GM20000 (cell line): ENCODE measurements around the gene GCNT2.

ENCODE experiments used
- DNase-seq: peaks from one replicate; pipeline ENCODE4 v3.0.0; 2012; ENCODE audit warnings: low spot score
- TF ChIP-seq, protein P1 (sequence below): IDR thresholded peaks from 2 replicates; pipeline ENCODE4 v1.5.1; 2012; ENCODE audit warnings: mild to moderate bottlenecking, control low read depth; ENCODE audit errors: extremely low read depth, missing control alignments

The GCNT2 gene

GRCh38 chr6:10585209-10585845, 64.2 kb downstream of the GCNT2 start:
- TF ChIP-seq, protein P1, sequence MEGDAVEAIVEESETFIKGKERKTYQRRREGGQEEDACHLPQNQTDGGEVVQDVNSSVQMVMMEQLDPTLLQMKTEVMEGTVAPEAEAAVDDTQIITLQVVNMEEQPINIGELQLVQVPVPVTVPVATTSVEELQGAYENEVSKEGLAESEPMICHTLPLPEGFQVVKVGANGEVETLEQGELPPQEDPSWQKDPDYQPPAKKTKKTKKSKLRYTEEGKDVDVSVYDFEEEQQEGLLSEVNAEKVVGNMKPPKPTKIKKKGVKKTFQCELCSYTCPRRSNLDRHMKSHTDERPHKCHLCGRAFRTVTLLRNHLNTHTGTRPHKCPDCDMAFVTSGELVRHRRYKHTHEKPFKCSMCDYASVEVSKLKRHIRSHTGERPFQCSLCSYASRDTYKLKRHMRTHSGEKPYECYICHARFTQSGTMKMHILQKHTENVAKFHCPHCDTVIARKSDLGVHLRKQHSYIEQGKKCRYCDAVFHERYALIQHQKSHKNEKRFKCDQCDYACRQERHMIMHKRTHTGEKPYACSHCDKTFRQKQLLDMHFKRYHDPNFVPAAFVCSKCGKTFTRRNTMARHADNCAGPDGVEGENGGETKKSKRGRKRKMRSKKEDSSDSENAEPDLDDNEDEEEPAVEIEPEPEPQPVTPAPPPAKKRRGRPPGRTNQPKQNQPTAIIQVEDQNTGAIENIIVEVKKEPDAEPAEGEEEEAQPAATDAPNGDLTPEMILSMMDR: no peak
- DNase-seq: no peak

DNA sequence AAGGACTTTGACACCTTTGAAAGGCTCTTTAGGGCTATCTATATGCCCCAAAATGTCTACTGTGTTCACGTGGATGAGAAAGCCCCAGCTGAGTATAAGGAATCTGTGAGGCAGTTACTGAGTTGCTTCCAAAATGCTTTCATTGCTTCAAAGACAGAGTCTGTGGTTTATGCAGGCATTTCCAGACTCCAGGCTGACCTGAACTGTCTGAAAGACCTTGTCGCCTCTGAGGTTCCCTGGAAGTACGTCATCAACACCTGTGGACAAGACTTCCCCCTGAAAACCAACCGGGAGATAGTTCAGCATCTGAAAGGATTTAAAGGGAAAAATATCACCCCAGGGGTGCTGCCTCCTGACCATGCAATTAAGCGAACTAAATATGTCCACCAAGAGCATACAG, 65.2 kb downstream of the GCNT2 start:
- DNase-seq: no peak
- TF ChIP-seq, protein P1: no peak

DNA sequence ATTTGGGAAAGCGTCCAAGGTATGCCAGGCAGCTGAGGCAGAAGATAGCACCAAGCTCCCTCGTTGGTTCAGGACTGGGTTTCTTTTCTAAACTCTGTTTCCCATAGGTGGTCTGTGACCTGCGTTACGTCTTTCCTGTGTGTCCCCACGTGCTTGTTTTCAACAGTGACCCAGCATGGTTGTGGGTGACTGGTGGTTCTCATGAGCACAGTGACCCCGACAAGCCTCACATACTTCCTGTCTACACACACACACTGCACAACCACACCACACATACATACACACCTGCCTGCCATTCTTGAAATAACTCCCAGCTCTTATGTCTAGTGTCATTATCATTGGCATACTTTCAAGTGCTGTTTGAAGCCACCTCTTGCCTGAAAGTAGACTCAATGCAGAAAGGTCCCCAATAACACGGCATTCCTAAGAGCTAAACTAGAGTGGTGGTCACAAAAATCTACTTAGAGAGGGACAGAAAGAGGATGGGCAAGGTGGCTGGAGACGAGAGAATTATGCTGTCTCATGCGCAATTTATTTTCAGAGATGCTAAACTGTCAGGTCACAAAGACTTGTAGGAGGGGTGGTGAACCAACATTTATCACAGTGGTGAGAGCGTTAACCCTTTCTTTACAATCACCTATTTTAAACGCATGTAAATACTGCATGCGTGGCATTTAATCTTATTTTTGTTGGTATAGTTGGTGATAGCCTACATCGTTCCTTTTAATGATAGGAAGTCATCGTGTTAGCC, 66.7 kb downstream of the GCNT2 start:
- TF ChIP-seq, protein P1: no peak
- DNase-seq: no peak

DNA sequence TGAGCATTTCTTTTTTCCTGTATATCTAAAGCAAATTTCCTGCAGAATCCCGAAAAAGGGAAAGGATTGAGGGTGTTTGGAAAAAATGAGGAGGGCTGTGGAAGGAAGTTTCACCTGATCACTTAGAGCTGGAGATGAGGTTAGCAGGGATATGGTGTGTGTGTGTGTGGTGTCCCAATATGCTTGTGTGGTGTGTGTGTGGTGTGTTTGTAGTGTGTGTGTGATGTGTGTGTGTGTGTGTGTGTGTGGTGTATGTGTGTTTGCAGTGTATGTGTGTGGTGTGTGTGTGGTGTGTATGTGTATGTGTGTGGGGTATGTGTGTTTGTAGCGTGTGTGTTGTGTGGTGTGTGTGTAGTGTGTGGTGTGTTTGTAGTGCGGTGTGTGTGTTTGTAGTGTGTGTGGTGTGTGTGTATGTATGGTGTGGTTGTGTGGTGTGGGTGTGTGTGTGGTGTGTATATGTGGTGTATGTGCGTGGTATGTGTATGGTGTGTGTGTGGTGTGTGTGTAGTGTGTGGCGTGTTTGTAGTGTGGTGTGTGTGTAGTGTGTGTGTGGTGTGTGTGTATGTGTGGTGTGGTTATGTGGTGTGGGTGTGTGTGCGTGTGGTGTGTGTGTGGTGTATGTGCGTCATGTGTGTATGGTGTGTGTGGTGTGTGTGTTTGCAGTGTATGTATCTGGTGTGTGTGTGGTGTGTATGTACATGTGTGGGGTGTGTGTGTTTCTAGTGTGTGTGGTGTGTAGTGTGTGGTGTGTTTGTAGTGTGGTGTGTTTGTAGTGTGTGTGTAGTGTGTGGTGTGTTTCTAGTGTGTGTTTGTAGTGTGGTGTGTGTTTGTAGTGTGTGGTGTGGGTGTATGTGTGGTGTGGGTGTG, 67.6 kb downstream of the GCNT2 start:
- TF ChIP-seq, protein P1: no peak
- DNase-seq: no peak

- TF ChIP-seq, protein P1: no peak
- no peak for DNase-seq
Measured at GRCh38 chr6:10589429-10589727, 68.2 kb downstream of the GCNT2 start.

DNA sequence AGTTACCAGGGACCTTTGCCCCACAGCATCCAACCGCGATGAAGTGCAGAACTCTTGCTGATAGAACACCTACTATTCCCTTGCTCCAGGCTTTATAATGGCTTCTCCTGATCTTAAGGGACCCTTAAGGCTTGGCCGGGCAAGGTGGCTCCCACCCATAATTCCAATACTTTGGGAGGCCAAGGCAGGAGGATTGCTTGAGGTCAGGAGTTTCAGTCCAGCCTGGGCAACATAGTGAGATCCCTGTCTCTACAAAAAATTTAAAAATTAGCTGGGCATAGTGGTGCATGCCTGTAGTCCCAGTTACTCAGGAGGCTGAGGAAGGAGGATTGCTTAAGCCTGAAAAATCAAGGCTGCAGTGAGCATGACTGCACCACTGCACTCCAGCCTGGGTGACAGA, 68.8 kb downstream of the GCNT2 start:
- no peak for DNase-seq
- TF ChIP-seq, protein P1: no peak

DNA sequence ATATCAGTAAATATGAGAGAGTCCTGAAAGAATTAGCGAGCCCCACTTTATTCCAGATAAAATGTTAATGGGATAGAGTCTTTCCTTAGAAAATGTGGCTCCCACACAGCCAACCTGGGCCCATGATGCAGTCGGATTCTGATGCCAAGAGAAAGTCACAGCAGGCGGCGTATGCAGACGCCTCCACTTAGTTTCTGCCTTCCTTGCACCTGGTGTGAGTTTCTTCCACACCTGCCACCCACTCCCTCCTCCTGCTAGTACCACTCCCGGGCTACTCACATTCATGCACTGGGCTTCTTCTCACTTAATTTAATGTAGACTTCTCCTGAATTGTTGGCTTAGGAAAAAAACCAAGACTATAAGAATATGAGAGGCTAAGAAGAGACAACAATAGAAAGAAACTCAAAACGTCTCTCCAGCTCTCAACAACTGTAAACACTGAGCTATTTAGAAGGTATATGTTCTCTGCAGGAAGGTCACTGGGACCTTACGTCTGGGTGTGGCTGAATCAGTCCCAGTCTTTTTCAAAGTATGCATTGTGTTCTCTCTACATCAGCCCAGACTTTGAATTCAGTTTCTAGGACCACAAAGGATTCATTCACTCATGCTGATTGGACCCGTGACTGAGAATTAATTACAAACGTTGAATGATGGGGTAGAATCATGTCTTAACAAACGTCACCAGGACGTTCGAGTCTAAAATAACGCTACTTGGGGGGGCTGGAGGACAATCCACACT, 70.4 kb downstream of the GCNT2 start:
- TF ChIP-seq, protein P1: no peak
- DNase-seq: no peak
